CD4-positive, alpha-beta T cell (primary cell): Measurements from ENCODE around the gene RHBDD3. TPM values are rescaled to one million over a fixed set of nuclear protein-coding genes. Genes with fewer than 3 reads are reported as not detected.

Source experiments
- ATAC-seq: fragments of 200-7000 bp; cut with Tn5 transposase; one replicate; pipeline ENCODE4 v1.10.0; 2022; ENCODE audit warnings: mild to moderate bottlenecking; ENCODE audit not compliant: poor library complexity
- CTCF ChIA-PET: fragments of 350-600 bp; sonication (Branson Sonifier 250); formaldehyde crosslinking; loops from one replicate; lab custom pipeline; 2021; ENCODE audit warnings: antibody characterized with exemption, inconsistent platforms; lab: Charles Lee
- POLR2A ChIA-PET: fragments of 350-600 bp; sonication (Branson Sonifier 250); formaldehyde crosslinking; loops from one replicate; lab custom pipeline; 2021; ENCODE audit warnings: antibody characterized with exemption, inconsistent platforms; lab: Charles Lee
- DNase-seq, 14 experiments: peaks; one replicate each; pipeline ENCODE4 v3.0.0-alpha.2; 2013 to 2020; ENCODE audit warnings: mixed read lengths in 2 of 14
- H3K27ac ChIP-seq, 2 donors: one replicate each; pipeline versions ENCODE4 v1.5.1 to v1.7.0; 2013; ENCODE audit warnings: low read length in 2 of 2, low read depth in 1 of 2, mild to moderate bottlenecking in 1 of 2
- H3K27me3 ChIP-seq, 2 experiments: 1 replicate in 1 of 2; 2 replicates in 1 of 2; pipeline versions ENCODE4 v1.6.1 to v1.7.0; 2013; ENCODE audit warnings: low read length in 2 of 2, control low read depth in 1 of 2, mild to moderate bottlenecking in 1 of 2, moderate library complexity in 1 of 2; ENCODE audit not compliant: insufficient read depth in 2 of 2, control insufficient read depth in 1 of 2
- H3K36me3 ChIP-seq: one replicate; pipeline ENCODE4 v1.6.1; 2013; ENCODE audit warnings: low read length, control low read depth; ENCODE audit not compliant: insufficient read depth
- H3K4me1 ChIP-seq: one replicate; pipeline ENCODE4 v1.6.1; 2013; ENCODE audit warnings: low read length, control low read depth; ENCODE audit not compliant: insufficient read depth
- H3K4me3 ChIP-seq: one replicate; pipeline ENCODE4 v1.5.1; 2013; ENCODE audit warnings: mild to moderate bottlenecking, low read length, moderate library complexity
- H3K9me3 ChIP-seq, 2 experiments: 1 replicate in 1 of 2; 2 replicates in 1 of 2; pipeline versions ENCODE4 v1.6.1 to v1.7.0; 2013; ENCODE audit warnings: low read length in 2 of 2, mild to moderate bottlenecking in 2 of 2, control low read depth in 1 of 2, moderate library complexity in 1 of 2; ENCODE audit not compliant: control insufficient read depth in 1 of 2, insufficient read depth in 1 of 2
- H3K27ac Mint-ChIP-seq: one replicate; pipeline ENCODE4 v1.8.0; 2020; ENCODE audit warnings: mixed read lengths
- H3K27me3 Mint-ChIP-seq: one replicate; pipeline ENCODE4 v1.8.0; 2021; ENCODE audit warnings: mixed read lengths
- H3K36me3 Mint-ChIP-seq: one replicate; pipeline ENCODE4 v1.8.0; 2021; ENCODE audit warnings: low read depth, mixed read lengths
- H3K4me1 Mint-ChIP-seq: one replicate; pipeline ENCODE4 v1.8.0; 2021; ENCODE audit warnings: low read depth, mixed read lengths
- H3K4me3 Mint-ChIP-seq: one replicate; pipeline ENCODE4 v1.8.0; 2020; ENCODE audit warnings: mild to moderate bottlenecking, mixed read lengths
- H3K9me3 Mint-ChIP-seq: one replicate; pipeline ENCODE4 v1.8.0; 2020; ENCODE audit warnings: mixed read lengths
- intact Hi-C, 2 experiments: fragments of 100-400 bp; cut with DNase I in 1 of 2; cut with micrococcal nuclease in 1 of 2; formaldehyde crosslinking; loops; one replicate each; pipeline versions ENCODE4 v1.15.1 to v1.9.0; 2023 to 2025; cut with DNase I, micrococcal nuclease
- total RNA-seq, 174 experiments: library from RNA in 2 of 174; stranded (reverse) in 2 of 174; gene quantifications; one replicate each; pipeline ENCODE4 v1.2.3 and lab custom pipeline; 2021 to 2026
- TF ChIP-seq, protein P1 (sequence below): fragments of 200-600 bp; IDR thresholded peaks from one replicate; pipeline ENCODE4 v1.8.0; 2022; ENCODE audit warnings: antibody characterized with exemption, mild to moderate bottlenecking

RHBDD3 gene
- total RNA-seq, 2 experiments from 2014 or later, result 9.0 to 11.7 TPM

- H3K4me3 Mint-ChIP-seq, result no peak overlapping the region
- H3K36me3 ChIP-seq, result no peaks in the 10 kb centered on the region
- peaks cover 0 to 7% of the 10 kb centered on the region in 2 experiments for H3K9me3 ChIP-seq
- ATAC-seq, result no peak
- no peak overlapping the region for H3K4me3 ChIP-seq
- TF ChIP-seq, protein P1, sequence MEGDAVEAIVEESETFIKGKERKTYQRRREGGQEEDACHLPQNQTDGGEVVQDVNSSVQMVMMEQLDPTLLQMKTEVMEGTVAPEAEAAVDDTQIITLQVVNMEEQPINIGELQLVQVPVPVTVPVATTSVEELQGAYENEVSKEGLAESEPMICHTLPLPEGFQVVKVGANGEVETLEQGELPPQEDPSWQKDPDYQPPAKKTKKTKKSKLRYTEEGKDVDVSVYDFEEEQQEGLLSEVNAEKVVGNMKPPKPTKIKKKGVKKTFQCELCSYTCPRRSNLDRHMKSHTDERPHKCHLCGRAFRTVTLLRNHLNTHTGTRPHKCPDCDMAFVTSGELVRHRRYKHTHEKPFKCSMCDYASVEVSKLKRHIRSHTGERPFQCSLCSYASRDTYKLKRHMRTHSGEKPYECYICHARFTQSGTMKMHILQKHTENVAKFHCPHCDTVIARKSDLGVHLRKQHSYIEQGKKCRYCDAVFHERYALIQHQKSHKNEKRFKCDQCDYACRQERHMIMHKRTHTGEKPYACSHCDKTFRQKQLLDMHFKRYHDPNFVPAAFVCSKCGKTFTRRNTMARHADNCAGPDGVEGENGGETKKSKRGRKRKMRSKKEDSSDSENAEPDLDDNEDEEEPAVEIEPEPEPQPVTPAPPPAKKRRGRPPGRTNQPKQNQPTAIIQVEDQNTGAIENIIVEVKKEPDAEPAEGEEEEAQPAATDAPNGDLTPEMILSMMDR, result no peak
- intact Hi-C loops, result no loop called here
- no peaks in the 10 kb centered on the region for H3K4me1 ChIP-seq
- no peak overlapping the region for H3K27ac Mint-ChIP-seq
- H3K9me3 Mint-ChIP-seq, result no peaks in the 10 kb centered on the region
- ChIA-PET CTCF (interaction anchor here (1.2 kb wide), 1 partner anchor 10 kb away, joined by 4 read pairs; no protein-coding TSS in a partner anchor), POLR2A (no interaction called here)
- no peak overlapping the region for H3K27ac ChIP-seq
- DNase-seq, result no peak
- H3K27me3 Mint-ChIP-seq, result no peaks in the 10 kb centered on the region
- no peaks in the 10 kb centered on the region for H3K27me3 ChIP-seq
- no peaks in the 10 kb centered on the region for H3K36me3 Mint-ChIP-seq
- H3K4me1 Mint-ChIP-seq, result no peaks in the 10 kb centered on the region
Observed at GRCh38 chr22:29255064-29255621, 12.6 kb downstream of the RHBDD3 start.

GRCh38 chr22:29254286-29254660 is 13.5 kb downstream of the RHBDD3 start:
- ATAC-seq (no peak), DNase-seq (no peak)
- Histone ChIP-seq H3K27me3 (no peaks in the 10 kb centered on the region), H3K4me3 (no peak overlapping the region), H3K27ac (no peak overlapping the region), H3K4me1 (no peaks in the 10 kb centered on the region), H3K36me3 (no peaks in the 10 kb centered on the region), H3K9me3 (peaks cover 0 to 7% of the 10 kb centered on the region in 2 experiments)
- Mint-ChIP-seq H3K4me1 (no peaks in the 10 kb centered on the region), H3K9me3 (no peaks in the 10 kb centered on the region), H3K27ac (no peak overlapping the region), H3K27me3 (no peaks in the 10 kb centered on the region), H3K36me3 (no peaks in the 10 kb centered on the region), H3K4me3 (no peak overlapping the region)
- CTCF ChIA-PET, result no interaction called here
- intact Hi-C loops, result no loop called here
- POLR2A ChIA-PET, result no interaction called here
- TF ChIP-seq, protein P1, result no peak

- H3K4me1 Mint-ChIP-seq, result no peaks in the 10 kb centered on the region
Observed at GRCh38 chr22:29253561-29254285, 14.1 kb downstream of the RHBDD3 start.

More at GRCh38 chr22:29253561-29254285, 14.1 kb downstream of the RHBDD3 start:
- Histone ChIP-seq H3K27ac (no peak overlapping the region), H3K4me1 (no peaks in the 10 kb centered on the region), H3K4me3 (no peak overlapping the region), H3K27me3 (no peaks in the 10 kb centered on the region), H3K36me3 (no peaks in the 10 kb centered on the region), H3K9me3 (peaks cover 0 to 7% of the 10 kb centered on the region in 2 experiments)
- ChIA-PET CTCF (no interaction called here), POLR2A (no interaction called here)
- Mint-ChIP-seq H3K27me3 (no peaks in the 10 kb centered on the region), H3K27ac (no peak overlapping the region), H3K9me3 (no peaks in the 10 kb centered on the region), H3K36me3 (no peaks in the 10 kb centered on the region), H3K4me3 (no peak overlapping the region)
- no peak for DNase-seq
- TF ChIP-seq, protein P1, result no peak
- ATAC-seq, result no peak
- intact Hi-C loops, result no loop called here
